K562 treated with DMSO at 1 percent for 24 hours (cell line): ENCODE results near the gene GOLGA8T. TPM values are rescaled to one million over a fixed set of nuclear protein-coding genes. Genes with fewer than 3 reads are reported as not detected.

Source experiments
- total RNA-seq: library from RNA; unstranded; fragments of 300-600 nt; gene quantifications from 2 replicates; pipeline ENCODE4 v1.2.3, GENCODE V29; 2022; ENCODE audit warnings: low read depth; ENCODE audit not compliant: insufficient read depth

The GOLGA8T gene, protein sequence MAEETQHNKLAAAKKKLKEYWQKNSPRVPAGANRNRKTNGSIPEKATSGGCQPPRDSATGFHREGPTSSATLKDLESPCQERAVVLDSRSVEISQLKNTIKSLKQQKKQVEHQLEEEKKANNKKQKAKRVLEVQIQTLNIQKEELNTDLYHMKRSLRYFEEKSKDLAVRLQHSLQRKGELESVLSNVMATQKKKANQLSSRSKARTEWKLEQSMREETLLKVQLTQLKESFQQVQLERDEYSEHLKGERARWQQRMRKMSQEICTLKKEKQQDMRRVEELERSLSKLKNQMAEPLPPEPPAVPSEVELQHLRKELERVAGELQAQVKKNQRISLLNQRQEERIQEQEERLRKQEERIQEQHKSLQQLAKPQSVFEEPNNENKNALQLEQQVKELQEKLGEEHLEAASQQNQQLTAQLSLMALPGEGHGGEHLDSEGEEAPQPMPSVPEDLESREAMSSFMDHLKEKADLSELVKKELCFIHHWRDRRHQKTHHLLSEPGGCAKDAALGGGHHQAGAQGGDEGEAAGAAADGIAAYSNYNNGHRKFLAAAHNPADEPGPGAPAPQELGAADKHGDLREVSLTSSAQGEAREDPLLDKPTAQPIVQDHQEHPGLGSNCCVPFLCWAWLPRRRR
- total RNA-seq, result 0.14 TPM in 1 of 2 replicates, not detected in the other

DNA sequence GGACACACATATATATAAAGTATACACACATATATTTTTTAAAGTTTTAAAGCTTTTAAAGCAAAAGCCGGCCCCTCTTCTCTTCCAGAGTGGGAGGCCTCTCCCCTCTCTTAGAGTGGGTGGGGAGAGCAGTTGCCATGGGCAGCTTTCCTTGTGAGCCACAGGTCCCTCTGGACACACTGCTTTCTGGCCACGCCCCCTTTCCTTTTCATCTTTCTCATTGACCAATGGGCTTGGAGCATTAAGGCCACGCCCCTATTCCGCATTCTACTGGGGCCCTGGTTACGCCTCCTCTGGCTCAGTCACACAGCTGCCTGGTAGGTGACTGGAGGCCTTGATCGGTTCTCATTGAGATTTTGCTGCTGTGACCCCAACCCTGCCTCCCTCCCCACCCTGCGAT is at the start of gene GOLGA8T:
GOLGA8T (plus strand) TSS at position 301 of the 400 bp plus-strand sequence; CDS start at position 399, 98 bp downstream.

Other genes with a start within 250 kb of the GOLGA8T start
- not detected in 2 replicates for gene GOLGA8J, start 52.1 kb upstream of the GOLGA8T start, total RNA-seq